ENCODE results near the gene ZNF547.

GRCh38 chr19:57327993-57328392 lies 35.4 kb upstream of the ZNF547 start:
- no peak for TF ChIP-seq CTCF (IDR thresholded peaks at IDR 0.05)
- no peak for TF ChIP-seq POLR2A (IDR thresholded peaks at IDR 0.05)

Data from body of pancreas (tissue), 4 donors.